Naive B cell (primary cell): ENCODE results near the gene LIMS2. TPM values are rescaled to one million over a fixed set of nuclear protein-coding genes. Genes with fewer than 3 reads are reported as not detected.

Experiments used
- ATAC-seq, 2 donors: fragments of 150-1000 bp; cut with Tn5 transposase; 2 replicates each; pipeline ENCODE4 v1.10.0; 2021; ENCODE audit warnings: low read depth in 2 of 2, mild to moderate bottlenecking in 2 of 2, moderate library complexity in 2 of 2
- DNase-seq: peaks from one replicate; pipeline ENCODE4 v3.0.0; 2022
- H3K27ac Mint-ChIP-seq, 6 donors: one replicate each; pipeline ENCODE4 v1.8.0; 2020 to 2022; ENCODE audit warnings: mild to moderate bottlenecking in 6 of 6, mixed read lengths in 6 of 6, moderate library complexity in 5 of 6, inconsistent platforms in 2 of 6
- H3K27me3 Mint-ChIP-seq, 3 donors: one replicate each; pipeline ENCODE4 v1.8.0; 2021 to 2022; ENCODE audit warnings: mixed read lengths in 3 of 3, mild to moderate bottlenecking in 1 of 3
- H3K36me3 Mint-ChIP-seq, 2 donors: one replicate each; pipeline ENCODE4 v1.8.0; 2020 to 2022; ENCODE audit warnings: mixed read lengths in 2 of 2, inconsistent platforms in 1 of 2, mild to moderate bottlenecking in 1 of 2
- H3K4me1 Mint-ChIP-seq, 3 donors: one replicate each; pipeline ENCODE4 v1.8.0; 2020 to 2022; ENCODE audit warnings: mixed read lengths in 3 of 3, inconsistent platforms in 1 of 3, mild to moderate bottlenecking in 1 of 3, moderate library complexity in 1 of 3
- H3K4me3 Mint-ChIP-seq, 8 donors: one replicate each; pipeline ENCODE4 v1.8.0; 2020 to 2022; ENCODE audit warnings: mild to moderate bottlenecking in 8 of 8, mixed read lengths in 8 of 8, moderate library complexity in 8 of 8, inconsistent platforms in 2 of 8
- H3K9me3 Mint-ChIP-seq, 7 donors: one replicate each; pipeline ENCODE4 v1.8.0; 2020 to 2022; ENCODE audit warnings: mixed read lengths in 7 of 7, mild to moderate bottlenecking in 5 of 7, inconsistent platforms in 2 of 7, moderate library complexity in 1 of 7
- polyA plus RNA-seq, 6 donors: library from polyadenylated mRNA; unstranded; fragments of 300-500 nt; fragmentation: Illumina TruSeq; gene quantifications; one replicate each; pipeline ENCODE4 v1.2.3, GENCODE V29; 2021; ENCODE audit warnings: low read depth in 6 of 6

Gene LIMS2
- polyA plus RNA-seq, 6 donors from 2014 or later: 11.2 to 60.4 (median 27.7) TPM

GRCh38 chr2:127615511-127616166 lies 59.7 kb downstream of the LIMS2 start:
- ATAC-seq: peak in 1 of 2 donors; percentile 37
- Mint-ChIP-seq H3K9me3 (peaks cover 5 to 18% (median 15%) of the 10 kb centered on the region in 7 donors), H3K4me3 (peak overlapping the region in 4 of 8 donors; percentile 45 to 77 (median 54)), H3K36me3 (peaks cover 6 to 24% of the 10 kb centered on the region in 2 donors), H3K27ac (peak overlapping the region in 2 of 6 donors; percentile 19 to 48), H3K4me1 (peaks cover 9 to 49% (median 48%) of the 10 kb centered on the region in 3 donors), H3K27me3 (no peaks in the 10 kb centered on the region)
- DNase-seq: no peak

GRCh38 chr2:127614731-127615130 lies 60.6 kb downstream of the LIMS2 start:
- Mint-ChIP-seq H3K4me1 (peaks cover 7 to 45% (median 44%) of the 10 kb centered on the region in 3 donors), H3K27ac (no peak overlapping the region), H3K9me3 (peaks cover 5 to 18% (median 15%) of the 10 kb centered on the region in 7 donors), H3K27me3 (no peaks in the 10 kb centered on the region), H3K36me3 (peaks cover 6 to 24% of the 10 kb centered on the region in 2 donors), H3K4me3 (no peak overlapping the region)
- DNase-seq (no peak), ATAC-seq (no peak)

DNA sequence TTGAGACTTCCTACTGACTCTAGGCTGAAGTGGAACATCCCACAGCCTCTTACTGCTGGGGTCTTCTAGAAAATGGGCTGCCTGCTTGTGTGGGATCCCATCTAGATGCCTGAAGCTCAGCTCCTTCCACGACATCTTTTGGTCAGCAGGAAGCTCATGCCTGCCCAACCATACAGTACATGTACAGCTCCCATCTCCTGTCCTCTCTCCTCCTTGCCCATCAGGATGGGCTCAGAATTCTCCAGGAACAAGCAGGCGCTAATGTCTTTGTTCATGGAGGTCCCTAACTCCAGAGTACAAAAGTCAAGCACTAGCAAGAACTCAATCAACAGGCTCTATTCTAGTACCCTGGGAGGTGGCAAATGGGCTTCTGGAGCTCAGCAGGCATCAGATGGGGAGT lies 61.1 kb downstream of the LIMS2 start:
- no peak for DNase-seq
- Mint-ChIP-seq H3K9me3 (peaks cover 5 to 18% (median 15%) of the 10 kb centered on the region in 7 donors), H3K27ac (no peak overlapping the region), H3K36me3 (peaks cover 6 to 24% of the 10 kb centered on the region in 2 donors), H3K4me1 (peaks cover 3 to 44% (median 43%) of the 10 kb centered on the region in 3 donors), H3K4me3 (peak overlapping the region in 1 of 8 donors; percentile 16), H3K27me3 (no peaks in the 10 kb centered on the region)
- ATAC-seq: no peak

- no peak overlapping the region for H3K4me3 Mint-ChIP-seq
- no peaks in the 10 kb centered on the region for H3K27me3 Mint-ChIP-seq
- H3K27ac Mint-ChIP-seq: peak overlapping the region in 1 of 6 donors; percentile 61
- peaks cover 6 to 16% of the 10 kb centered on the region in 2 donors for H3K36me3 Mint-ChIP-seq
- peaks cover 5 to 18% (median 12%) of the 10 kb centered on the region in 7 donors for H3K9me3 Mint-ChIP-seq
- ATAC-seq: no peak
- H3K4me1 Mint-ChIP-seq: peaks cover 0 to 39% (median 37%) of the 10 kb centered on the region in 3 donors
- DNase-seq: no peak
These were observed 63.1 kb downstream of the LIMS2 start for GRCh38 chr2:127612111-127612822.

DNA sequence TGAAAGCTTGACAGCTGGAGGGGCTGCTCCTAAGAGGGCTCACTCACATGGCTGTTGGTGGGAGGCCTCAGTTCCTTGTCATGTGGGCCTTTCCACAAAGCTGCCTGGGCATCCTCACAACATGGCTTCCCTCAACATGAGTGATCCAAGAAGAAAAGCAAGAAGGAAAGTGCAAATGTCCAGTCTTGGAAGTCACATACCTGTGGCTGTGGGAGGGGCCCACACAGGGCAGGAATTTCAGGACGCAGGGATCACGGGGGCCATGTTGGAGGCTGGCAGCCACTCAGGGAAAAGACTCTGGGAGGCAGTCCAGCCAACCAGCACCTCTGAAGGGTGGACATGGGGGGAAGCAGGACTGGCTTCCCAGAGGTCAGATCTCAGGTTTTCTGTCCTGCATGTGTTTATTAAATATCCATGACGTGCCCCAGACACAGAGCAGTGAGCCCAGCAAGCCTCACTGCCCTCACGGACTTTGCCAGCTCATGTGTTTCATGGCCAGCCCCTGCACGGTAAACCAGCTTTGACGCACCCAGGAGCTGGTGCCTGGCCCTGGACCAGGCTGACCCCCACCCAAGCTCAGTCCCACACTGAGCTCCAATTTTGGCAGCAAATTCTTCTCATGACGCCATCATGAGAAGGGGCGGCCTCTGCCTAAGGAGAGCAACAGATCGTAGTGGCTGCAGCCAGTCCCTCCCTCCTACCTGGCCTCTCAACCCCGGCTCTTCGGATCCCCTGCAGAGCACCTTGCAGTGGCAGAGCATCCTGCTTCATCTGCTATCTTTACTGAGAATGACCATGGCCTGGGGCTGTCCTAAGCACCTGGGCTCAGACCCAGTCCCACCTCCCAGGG lies 64.0 kb downstream of the LIMS2 start:
- Mint-ChIP-seq H3K27me3 (no peaks in the 10 kb centered on the region), H3K36me3 (peaks cover 6 to 16% of the 10 kb centered on the region in 2 donors), H3K27ac (peak overlapping the region in 4 of 6 donors; percentile 15 to 74 (median 48)), H3K4me1 (peaks cover 0 to 38% (median 32%) of the 10 kb centered on the region in 3 donors), H3K9me3 (peaks cover 5 to 18% (median 12%) of the 10 kb centered on the region in 7 donors), H3K4me3 (peak overlapping the region in 1 of 8 donors; percentile 25)
- ATAC-seq (no peak), DNase-seq (no peak)

DNA sequence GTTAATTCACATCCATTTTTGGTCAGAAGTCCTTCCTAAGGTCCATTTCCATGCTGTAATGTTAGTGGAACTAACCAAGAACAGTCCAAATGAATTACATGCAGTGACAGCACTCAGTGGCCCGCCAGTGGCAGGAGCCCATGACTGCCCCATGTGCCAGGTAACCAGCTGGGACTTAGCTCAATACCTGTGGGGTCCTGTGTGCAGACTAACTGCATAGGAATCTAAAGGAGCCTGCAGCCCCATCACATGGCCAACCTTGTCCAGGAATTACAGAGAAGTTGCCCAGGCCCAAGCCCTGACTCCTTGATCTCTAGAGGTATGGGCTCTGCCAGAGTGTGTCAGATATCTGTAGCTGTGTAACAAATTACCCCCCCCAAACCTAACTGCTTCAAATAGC lies 64.8 kb downstream of the LIMS2 start:
- Mint-ChIP-seq H3K27ac (peak overlapping the region in 3 of 6 donors; percentile 28 to 74 (median 37)), H3K4me3 (no peak overlapping the region), H3K36me3 (peaks cover 6 to 16% of the 10 kb centered on the region in 2 donors), H3K9me3 (peaks cover 5 to 18% (median 12%) of the 10 kb centered on the region in 7 donors), H3K27me3 (no peaks in the 10 kb centered on the region), H3K4me1 (peaks cover 0 to 38% (median 32%) of the 10 kb centered on the region in 3 donors)
- no peak for DNase-seq
- ATAC-seq: no peak

- DNase-seq: no peak
These were observed 65.5 kb downstream of the LIMS2 start for GRCh38 chr2:127609818-127610217.

GRCh38 chr2:127609031-127609751 lies 66.1 kb downstream of the LIMS2 start:
- Mint-ChIP-seq H3K4me3 (no peak overlapping the region), H3K4me1 (peaks cover 0 to 50% (median 33%) of the 10 kb centered on the region in 3 donors), H3K27me3 (no peaks in the 10 kb centered on the region), H3K9me3 (peaks cover 5 to 18% (median 12%) of the 10 kb centered on the region in 7 donors), H3K27ac (no peak overlapping the region), H3K36me3 (peaks cover 6 to 15% of the 10 kb centered on the region in 2 donors)
- no peak for ATAC-seq
- DNase-seq: no peak

More at GRCh38 chr2:127609818-127610217, 65.5 kb downstream of the LIMS2 start:
- peaks cover 0 to 44% (median 30%) of the 10 kb centered on the region in 3 donors for H3K4me1 Mint-ChIP-seq
- H3K36me3 Mint-ChIP-seq: peaks cover 6 to 16% of the 10 kb centered on the region in 2 donors
- peaks cover 5 to 18% (median 12%) of the 10 kb centered on the region in 7 donors for H3K9me3 Mint-ChIP-seq
- no peak for ATAC-seq
- H3K27ac Mint-ChIP-seq: peak overlapping the region in 1 of 6 donors; percentile 37
- H3K4me3 Mint-ChIP-seq: no peak overlapping the region
- H3K27me3 Mint-ChIP-seq: no peaks in the 10 kb centered on the region

DNA sequence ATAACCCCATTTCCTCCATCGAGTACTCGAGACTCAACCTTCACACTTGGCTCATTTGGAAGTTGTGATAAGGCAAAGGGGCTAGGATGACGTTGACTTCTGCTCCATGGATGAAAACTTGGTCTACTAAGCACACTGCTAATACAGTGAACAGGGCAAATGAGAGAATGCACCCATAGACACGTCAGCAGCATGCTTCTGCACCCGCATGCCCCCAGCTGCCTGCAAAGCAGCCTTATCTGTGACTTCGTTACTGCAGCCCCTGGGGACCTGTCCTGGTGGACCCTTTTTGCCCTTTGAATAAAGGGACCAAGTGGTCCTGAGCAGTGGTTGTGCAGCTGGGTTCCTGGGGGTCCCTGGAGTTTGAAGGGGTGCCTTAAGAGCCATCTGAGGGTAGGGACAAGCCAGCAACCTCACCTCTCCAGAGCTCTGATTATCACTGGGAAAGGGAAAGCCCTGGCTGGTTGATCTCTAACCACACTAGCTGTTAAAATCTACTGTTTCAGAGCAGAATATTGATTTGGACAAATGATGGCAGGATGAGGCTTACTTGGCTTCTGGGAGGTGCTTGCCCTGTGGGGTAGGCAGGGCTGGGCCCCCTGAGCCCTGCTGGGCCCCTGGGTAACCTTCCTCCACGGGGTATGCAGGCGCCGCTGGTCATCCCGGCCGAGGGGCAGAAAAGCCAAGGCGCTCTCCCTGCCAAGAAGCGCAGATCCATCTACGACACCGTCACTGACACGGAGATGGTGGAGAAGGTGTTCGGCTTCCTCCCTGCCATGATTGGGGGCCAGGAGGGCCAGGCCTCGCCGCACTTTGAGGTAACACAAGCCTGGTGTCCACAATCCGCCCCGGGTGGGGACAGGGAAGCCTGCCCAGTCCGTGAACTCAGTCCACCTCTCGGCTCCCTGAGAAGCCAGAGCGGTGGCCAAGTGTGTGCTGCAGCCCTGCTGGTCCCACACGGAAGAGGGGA lies 67.0 kb downstream of the LIMS2 start:
- H3K27ac Mint-ChIP-seq: no peak overlapping the region
- H3K9me3 Mint-ChIP-seq: peaks cover 4 to 11% (median 7%) of the 10 kb centered on the region in 7 donors
- peaks cover 0 to 52% (median 35%) of the 10 kb centered on the region in 3 donors for H3K4me1 Mint-ChIP-seq
- peaks cover 6% of the 10 kb centered on the region in 2 donors for H3K36me3 Mint-ChIP-seq
- DNase-seq (no peak), ATAC-seq (no peak)
- H3K4me3 Mint-ChIP-seq: no peak overlapping the region
- no peaks in the 10 kb centered on the region for H3K27me3 Mint-ChIP-seq

- no peak for ATAC-seq
- peaks cover 5 to 8% of the 10 kb centered on the region in 2 donors for H3K36me3 Mint-ChIP-seq
- peaks cover 2 to 12% (median 8%) of the 10 kb centered on the region in 7 donors for H3K9me3 Mint-ChIP-seq
- H3K4me1 Mint-ChIP-seq: peaks cover 0 to 52% (median 35%) of the 10 kb centered on the region in 3 donors
- no peaks in the 10 kb centered on the region for H3K27me3 Mint-ChIP-seq
- H3K27ac Mint-ChIP-seq: peak overlapping the region in 1 of 6 donors; percentile 86
- H3K4me3 Mint-ChIP-seq: no peak overlapping the region
- no peak for DNase-seq
These were observed 67.9 kb downstream of the LIMS2 start for GRCh38 chr2:127607399-127607908.

DNA sequence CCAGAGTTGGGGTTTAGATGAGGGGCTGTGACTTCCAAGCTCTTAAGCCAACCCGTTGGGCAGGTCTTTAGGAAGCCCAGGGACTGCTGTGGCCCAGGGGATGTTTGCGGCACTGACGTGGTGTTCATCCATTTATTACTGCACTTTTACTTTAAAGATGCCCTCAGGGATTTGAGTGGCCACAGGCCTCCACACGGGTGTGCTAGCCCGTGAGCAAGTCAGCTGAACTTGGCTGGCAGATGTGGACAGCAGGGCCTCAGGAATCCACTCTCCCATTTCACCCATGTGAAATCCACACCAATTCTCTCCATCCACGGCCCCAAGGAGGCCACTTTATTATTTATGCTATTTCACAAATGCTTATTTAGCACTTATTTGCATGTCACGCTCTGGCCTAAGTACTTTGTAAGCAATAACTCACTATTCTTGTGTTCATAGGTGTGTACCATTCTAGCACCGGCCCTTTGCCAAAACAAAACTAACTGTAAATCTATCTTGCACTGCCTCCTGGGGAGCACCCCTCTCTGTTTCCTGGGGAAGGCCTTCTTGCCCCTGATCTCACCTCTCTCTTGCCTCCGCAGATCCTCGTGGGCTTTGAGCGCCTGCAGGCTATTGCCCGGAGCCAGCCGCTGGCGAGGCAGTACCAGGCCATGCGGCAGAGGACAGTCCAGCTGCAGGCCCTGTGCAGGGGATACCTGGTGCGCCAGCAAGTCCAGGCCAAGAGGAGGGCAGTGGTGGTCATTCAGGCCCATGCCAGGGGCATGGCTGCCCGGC lies 68.5 kb downstream of the LIMS2 start:
- H3K4me1 Mint-ChIP-seq: peaks cover 0 to 52% (median 35%) of the 10 kb centered on the region in 3 donors
- DNase-seq: no peak
- H3K27ac Mint-ChIP-seq: peak overlapping the region in 1 of 6 donors; percentile 2
- ATAC-seq: no peak
- peak overlapping the region in 1 of 8 donors; percentile 39 for H3K4me3 Mint-ChIP-seq
- H3K36me3 Mint-ChIP-seq: peaks cover 5 to 8% of the 10 kb centered on the region in 2 donors
- H3K9me3 Mint-ChIP-seq: peaks cover 4 to 16% (median 12%) of the 10 kb centered on the region in 7 donors
- H3K27me3 Mint-ChIP-seq: no peaks in the 10 kb centered on the region
